Measurements from ENCODE around the gene PPP1R8.
"Not testable (repeated sequence)": the region's sequence is repeated elsewhere in the genome, so short reads cannot be mapped to it uniquely, and the experiment has no call there.

GRCh38 chr1:27790270-27790669 is 40.3 kb upstream of the PPP1R8 start:
- not testable (repeated sequence) for TF ChIP-seq CTCF, MAX (IDR thresholded peaks at IDR 0.05; ENCODE audit: low read depth, low read length)
